HepG2 (cell line): Measurements from ENCODE around the gene PRKAR1A. TPM values are rescaled to one million over a fixed set of nuclear protein-coding genes. Genes with fewer than 3 reads are reported as not detected.

ENCODE experiments used
- ARNT2 ChIP-seq: sonication (generic); formaldehyde crosslinking; IDR thresholded peaks from 2 replicates; pipeline ENCODE4 v1.8.0; 2022; ENCODE audit warnings: mild to moderate bottlenecking, low read depth, missing genetic modification reagents, moderate library complexity
- MIER3 ChIP-seq: IDR thresholded peaks from 2 replicates; pipeline ENCODE4 v1.6.1; 2016; ENCODE audit warnings: missing compliant biosample characterization, borderline replicate concordance
- PRDM15 ChIP-seq: sonication (generic); formaldehyde crosslinking; IDR thresholded peaks from 2 replicates; pipeline ENCODE4 v1.4.0; 2020; ENCODE audit warnings: missing genetic modification reagents
- TBP ChIP-seq: sonication (generic); formaldehyde crosslinking; IDR thresholded peaks from 2 replicates; pipeline ENCODE4 v1.5.0; 2020; ENCODE audit warnings: missing genetic modification reagents
- TCF7 ChIP-seq: sonication (generic); IDR thresholded peaks from 2 replicates; pipeline ENCODE4 v1.6.1; 2016; ENCODE audit warnings: antibody characterized with exemption, low read depth
- TFE3 ChIP-seq: IDR thresholded peaks from 2 replicates; pipeline ENCODE4 v1.6.1; 2016
- ZMAT5 ChIP-seq: sonication (generic); formaldehyde crosslinking; IDR thresholded peaks from 2 replicates; pipeline ENCODE4 v1.5.0; 2020; ENCODE audit warnings: mild to moderate bottlenecking, low read depth, missing genetic modification reagents, borderline replicate concordance
- ZNF101 ChIP-seq: sonication (generic); formaldehyde crosslinking; IDR thresholded peaks from 2 replicates; pipeline ENCODE4 v1.4.0; 2020; ENCODE audit warnings: mild to moderate bottlenecking, low read depth, missing genetic modification reagents, borderline replicate concordance
- polyA plus RNA-seq, 8 experiments: library from polyadenylated mRNA; depleted of rRNA in 3 of 8; stranded (reverse) in 7 of 8; unstranded in 1 of 8; fragments of >200 nt; fragmentation: Illumina TruSeq in 4 of 8; extraction: Trizol in 4 of 8; gene quantifications; 2 replicates each; pipeline versions ENCODE4 v1.2.1 to v1.2.3, GENCODE V29; 2011 to 2016; ENCODE audit warnings: low read depth in 4 of 8, missing spikeins in 1 of 8, mixed read lengths in 1 of 8; ENCODE audit not compliant: insufficient read depth in 1 of 8
- total RNA-seq, 5 experiments: library from RNA; depleted of rRNA; stranded (reverse); fragments of >200 nt; fragmentation: Illumina TruSeq; extraction: Trizol; gene quantifications; 2 replicates each; pipeline ENCODE4 v1.2.3, GENCODE V29; 2016; ENCODE audit warnings: low read depth in 1 of 5

Gene PRKAR1A
- total and polyA plus RNA-seq, 2 of the 13 experiments (the other 11 are each of a cell fraction or from before 2014, with no cell fraction given), result 265 to 266 TPM

- TF ChIP-seq PRDM15 (CRISPR knock-in tag), result peak; percentile 27; the same call in 1 of the 2 replicates
- TF ChIP-seq MIER3, result peak; percentile 85; the same call in 1 of the 2 replicates
- TF ChIP-seq ZNF101 (CRISPR knock-in tag), result no peak
- TF ChIP-seq TFE3, result peak; percentile 64; the same call in 1 of the 2 replicates
- no peak for TF ChIP-seq ZMAT5 (CRISPR knock-in tag)
- no peak for TF ChIP-seq TBP
- peak; percentile 29; the same call in 1 of the 2 replicates for TF ChIP-seq ARNT2 (CRISPR knock-in tag)
- TF ChIP-seq TCF7, result peak; percentile 51; the same call in 1 of the 2 replicates
These were observed 68.1 kb downstream of the PRKAR1A start (continued) for GRCh38 chr17:68580236-68580770.
